ENCODE measurements around the gene MX1.

Gene MX1

GRCh38 chr21:41397471-41397891, 28.6 kb upstream of the MX1 start:
- Histone ChIP-seq H3K36me3 (ENCODE audit: control insufficient read depth, insufficient read depth, low read length) (no peaks in the 10 kb centered on the region), H3K9ac (ENCODE audit: low read length) (no peak overlapping the region), H3K27me3 (ENCODE audit: control insufficient read depth, insufficient read depth, low read length) (peaks cover 2% of the 10 kb centered on the region), H3K4me3 (ENCODE audit: low read length) (no peak overlapping the region), H3K27ac (ENCODE audit: low read depth, low read length) (no peak overlapping the region), H3K4me1 (ENCODE audit: control insufficient read depth, insufficient read depth, low read length) (no peaks in the 10 kb centered on the region)

GRCh38 chr21:41398251-41398650, 27.8 kb upstream of the MX1 start:
- Histone ChIP-seq H3K9ac (ENCODE audit: low read length) (no peak overlapping the region), H3K36me3 (ENCODE audit: control insufficient read depth, insufficient read depth, low read length) (no peaks in the 10 kb centered on the region), H3K4me1 (ENCODE audit: control insufficient read depth, insufficient read depth, low read length) (no peaks in the 10 kb centered on the region), H3K27me3 (ENCODE audit: control insufficient read depth, insufficient read depth, low read length) (peaks cover 2% of the 10 kb centered on the region), H3K4me3 (ENCODE audit: low read length) (no peak overlapping the region), H3K27ac (ENCODE audit: low read depth, low read length) (no peak overlapping the region)

- Histone ChIP-seq H3K27ac (ENCODE audit: low read depth, low read length) (no peak overlapping the region), H3K36me3 (ENCODE audit: control insufficient read depth, insufficient read depth, low read length) (no peaks in the 10 kb centered on the region), H3K9ac (ENCODE audit: low read length) (no peak overlapping the region)
These were observed 27.2 kb upstream of the MX1 start for GRCh38 chr21:41398831-41399230.

GRCh38 chr21:41399246-41399800, 26.7 kb upstream of the MX1 start:
- no peak overlapping the region for H3K27ac ChIP-seq (ENCODE audit: low read depth, low read length)
- no peaks in the 10 kb centered on the region for H3K4me1 ChIP-seq (ENCODE audit: control insufficient read depth, insufficient read depth, low read length)
- no peak overlapping the region for H3K4me3 ChIP-seq (ENCODE audit: low read length)
- H3K36me3 ChIP-seq (ENCODE audit: control insufficient read depth, insufficient read depth, low read length) = no peaks in the 10 kb centered on the region
- no peaks in the 10 kb centered on the region for H3K27me3 ChIP-seq (ENCODE audit: control insufficient read depth, insufficient read depth, low read length)
- H3K9ac ChIP-seq (ENCODE audit: low read length) = no peak overlapping the region

More at GRCh38 chr21:41398831-41399230, 27.2 kb upstream of the MX1 start:
- Histone ChIP-seq H3K27me3 (ENCODE audit: control insufficient read depth, insufficient read depth, low read length) (peaks cover under 1% of the 10 kb centered on the region), H3K4me3 (ENCODE audit: low read length) (no peak overlapping the region), H3K4me1 (ENCODE audit: control insufficient read depth, insufficient read depth, low read length) (no peaks in the 10 kb centered on the region)

- Histone ChIP-seq H3K4me3 (ENCODE audit: low read length) (no peak overlapping the region), H3K9ac (ENCODE audit: low read length) (no peak overlapping the region), H3K36me3 (ENCODE audit: control insufficient read depth, insufficient read depth, low read length) (no peaks in the 10 kb centered on the region), H3K27ac (ENCODE audit: low read depth, low read length) (no peak overlapping the region), H3K4me1 (ENCODE audit: control insufficient read depth, insufficient read depth, low read length) (no peaks in the 10 kb centered on the region), H3K27me3 (ENCODE audit: control insufficient read depth, insufficient read depth, low read length) (no peaks in the 10 kb centered on the region)
These were observed 23.8 kb upstream of the MX1 start for GRCh38 chr21:41402231-41402630.

- Histone ChIP-seq H3K4me3 (ENCODE audit: low read length) (no peak overlapping the region), H3K27ac (ENCODE audit: low read depth, low read length) (no peak overlapping the region), H3K36me3 (ENCODE audit: control insufficient read depth, insufficient read depth, low read length) (no peaks in the 10 kb centered on the region), H3K4me1 (ENCODE audit: control insufficient read depth, insufficient read depth, low read length) (no peaks in the 10 kb centered on the region), H3K9ac (ENCODE audit: low read length) (no peak overlapping the region), H3K27me3 (ENCODE audit: control insufficient read depth, insufficient read depth, low read length) (no peaks in the 10 kb centered on the region)
These were observed 23.2 kb upstream of the MX1 start for GRCh38 chr21:41402796-41403195.

GRCh38 chr21:41403331-41403730, 22.7 kb upstream of the MX1 start:
- Histone ChIP-seq H3K4me1 (ENCODE audit: control insufficient read depth, insufficient read depth, low read length) (no peaks in the 10 kb centered on the region), H3K36me3 (ENCODE audit: control insufficient read depth, insufficient read depth, low read length) (no peaks in the 10 kb centered on the region), H3K9ac (ENCODE audit: low read length) (no peak overlapping the region), H3K27ac (ENCODE audit: low read depth, low read length) (no peak overlapping the region), H3K27me3 (ENCODE audit: control insufficient read depth, insufficient read depth, low read length) (no peaks in the 10 kb centered on the region), H3K4me3 (ENCODE audit: low read length) (no peak overlapping the region)

GRCh38 chr21:41403966-41404365, 22.1 kb upstream of the MX1 start:
- Histone ChIP-seq H3K9ac (ENCODE audit: low read length) (no peak overlapping the region), H3K27ac (ENCODE audit: low read depth, low read length) (no peak overlapping the region), H3K27me3 (ENCODE audit: control insufficient read depth, insufficient read depth, low read length) (no peaks in the 10 kb centered on the region), H3K4me3 (ENCODE audit: low read length) (no peak overlapping the region), H3K36me3 (ENCODE audit: control insufficient read depth, insufficient read depth, low read length) (no peaks in the 10 kb centered on the region), H3K4me1 (ENCODE audit: control insufficient read depth, insufficient read depth, low read length) (no peaks in the 10 kb centered on the region)

- no peaks in the 10 kb centered on the region for H3K36me3 ChIP-seq (ENCODE audit: control insufficient read depth, insufficient read depth, low read length)
- H3K9ac ChIP-seq (ENCODE audit: low read length) = no peak overlapping the region
- no peak overlapping the region for H3K27ac ChIP-seq (ENCODE audit: low read depth, low read length)
- no peak overlapping the region for H3K4me3 ChIP-seq (ENCODE audit: low read length)
- no peaks in the 10 kb centered on the region for H3K4me1 ChIP-seq (ENCODE audit: control insufficient read depth, insufficient read depth, low read length)
- no peaks in the 10 kb centered on the region for H3K27me3 ChIP-seq (ENCODE audit: control insufficient read depth, insufficient read depth, low read length)
These were observed 20.7 kb upstream of the MX1 start for GRCh38 chr21:41405321-41405720.

GRCh38 chr21:41406340-41406739, 19.7 kb upstream of the MX1 start:
- Histone ChIP-seq H3K9ac (ENCODE audit: low read length) (no peak overlapping the region), H3K27ac (ENCODE audit: low read depth, low read length) (no peak overlapping the region), H3K4me1 (ENCODE audit: control insufficient read depth, insufficient read depth, low read length) (no peaks in the 10 kb centered on the region), H3K36me3 (ENCODE audit: control insufficient read depth, insufficient read depth, low read length) (no peaks in the 10 kb centered on the region), H3K27me3 (ENCODE audit: control insufficient read depth, insufficient read depth, low read length) (no peaks in the 10 kb centered on the region), H3K4me3 (ENCODE audit: low read length) (no peak overlapping the region)

GRCh38 chr21:41407541-41408460, 18.2 kb upstream of the MX1 start:
- Histone ChIP-seq H3K36me3 (ENCODE audit: control insufficient read depth, insufficient read depth, low read length) (no peaks in the 10 kb centered on the region), H3K4me3 (ENCODE audit: low read length) (no peak overlapping the region), H3K27me3 (ENCODE audit: control insufficient read depth, insufficient read depth, low read length) (no peaks in the 10 kb centered on the region), H3K27ac (ENCODE audit: low read depth, low read length) (no peak overlapping the region), H3K4me1 (ENCODE audit: control insufficient read depth, insufficient read depth, low read length) (no peaks in the 10 kb centered on the region), H3K9ac (ENCODE audit: low read length) (no peak overlapping the region)

- Histone ChIP-seq H3K4me1 (ENCODE audit: control insufficient read depth, insufficient read depth, low read length) (no peaks in the 10 kb centered on the region), H3K9ac (ENCODE audit: low read length) (no peak overlapping the region), H3K4me3 (ENCODE audit: low read length) (no peak overlapping the region), H3K36me3 (ENCODE audit: control insufficient read depth, insufficient read depth, low read length) (no peaks in the 10 kb centered on the region), H3K27me3 (ENCODE audit: control insufficient read depth, insufficient read depth, low read length) (no peaks in the 10 kb centered on the region), H3K27ac (ENCODE audit: low read depth, low read length) (no peak overlapping the region)
These were observed 15.7 kb upstream of the MX1 start for GRCh38 chr21:41410361-41410760.

Data from rectal smooth muscle tissue (tissue), 1 donor.